HepG2 (cell line): ENCODE results near the gene ITPRIP. TPM values are rescaled to one million over a fixed set of nuclear protein-coding genes. Genes with fewer than 3 reads are reported as not detected.

Source experiments
- ARID5B ChIP-seq: IDR thresholded peaks from 2 replicates; pipeline ENCODE4 v1.4.0; 2020; ENCODE audit warnings: mild to moderate bottlenecking, missing genetic modification reagents
- CTCF ChIP-seq: sonication (generic); formaldehyde crosslinking; IDR thresholded peaks from 2 replicates; pipeline ENCODE4 v1.5.0; 2020; ENCODE audit warnings: mild to moderate bottlenecking, missing genetic modification reagents, moderate library complexity
- STAG1 ChIP-seq: sonication (generic); formaldehyde crosslinking; IDR thresholded peaks from 2 replicates; pipeline ENCODE4 v1.4.0; 2020; ENCODE audit warnings: missing genetic modification reagents
- TARDBP ChIP-seq: sonication (generic); formaldehyde crosslinking; IDR thresholded peaks from 2 replicates; pipeline ENCODE4 v1.8.0; 2022; ENCODE audit warnings: mild to moderate bottlenecking, missing genetic modification reagents
- TEAD2 ChIP-seq: sonication (generic); formaldehyde crosslinking; IDR thresholded peaks from 2 replicates; pipeline ENCODE4 v1.9.0; 2021; ENCODE audit warnings: missing genetic modification reagents
- ZBTB7B ChIP-seq: sonication (generic); formaldehyde crosslinking; IDR thresholded peaks from 2 replicates; pipeline ENCODE4 v1.4.0; 2020; ENCODE audit warnings: missing genetic modification reagents
- ZNF275 ChIP-seq: sonication (generic); formaldehyde crosslinking; IDR thresholded peaks from 2 replicates; pipeline ENCODE4 v1.8.0; 2022; ENCODE audit warnings: missing genetic modification reagents, mild to moderate bottlenecking, inconsistent platforms, borderline replicate concordance
- ZNF556 ChIP-seq: sonication (generic); formaldehyde crosslinking; IDR thresholded peaks from 2 replicates; pipeline ENCODE4 v1.4.0; 2020; ENCODE audit warnings: mild to moderate bottlenecking, missing genetic modification reagents, borderline replicate concordance
- polyA plus RNA-seq, 8 experiments: library from polyadenylated mRNA; depleted of rRNA in 3 of 8; stranded (reverse) in 7 of 8; unstranded in 1 of 8; fragments of >200 nt; fragmentation: Illumina TruSeq in 4 of 8; extraction: Trizol in 4 of 8; gene quantifications; 2 replicates each; pipeline versions ENCODE4 v1.2.1 to v1.2.3, GENCODE V29; 2011 to 2016; ENCODE audit warnings: low read depth in 4 of 8, missing spikeins in 1 of 8, mixed read lengths in 1 of 8; ENCODE audit not compliant: insufficient read depth in 1 of 8
- total RNA-seq, 5 experiments: library from RNA; depleted of rRNA; stranded (reverse); fragments of >200 nt; fragmentation: Illumina TruSeq; extraction: Trizol; gene quantifications; 2 replicates each; pipeline ENCODE4 v1.2.3, GENCODE V29; 2016; ENCODE audit warnings: low read depth in 1 of 5

The ITPRIP gene
- total and polyA plus RNA-seq, 2 of the 13 experiments (the other 11 are each of a cell fraction or from before 2014, with no cell fraction given): 1.00 to 2.8 TPM

- TF ChIP-seq CTCF (CRISPR knock-in tag) (peak; percentile 77), ZNF275 (CRISPR knock-in tag) (no peak), STAG1 (peak; percentile 85), ARID5B (no peak), ZBTB7B (0 out of 2 replicates have a peak, but pooled peaks have one; percentile 27), TEAD2 (CRISPR knock-in tag) (no peak), TARDBP (0 out of 2 replicates have a peak, but pooled peaks have one; percentile 1), ZNF556 (CRISPR knock-in tag) (peak; percentile 100)
Observed at GRCh38 chr10:104350127-104350635, 11.9 kb upstream of the ITPRIP start (continued).
